ACC112 (cell line): ENCODE results near the gene SAMD7.

Experiments used
- H2AFZ ChIP-seq: fragments of 200-600 bp; sonication (generic); one replicate; pipeline ENCODE4 v1.6.0; 2017; ENCODE audit warnings: antibody characterized with exemption, low read length; ENCODE audit not compliant: unreplicated experiment
- H3K27ac ChIP-seq: fragments of 200-600 bp; sonication (generic); 2 replicates; pipeline ENCODE4 v1.5.1; 2014; ENCODE audit warnings: low read depth, mild to moderate bottlenecking, antibody characterized with exemption, low read length, moderate library complexity
- H3K27me3 ChIP-seq: fragments of 200-600 bp; sonication (generic); 2 replicates; pipeline ENCODE4 v1.6.1; 2014; ENCODE audit warnings: mild to moderate bottlenecking, antibody characterized with exemption, low read length, moderate library complexity, mixed read lengths; ENCODE audit not compliant: insufficient read depth
- H3K36me3 ChIP-seq: fragments of 200-600 bp; sonication (generic); 2 replicates; pipeline ENCODE4 v1.6.1; 2016; ENCODE audit warnings: mild to moderate bottlenecking, antibody characterized with exemption, low read length, moderate library complexity, mixed read lengths; ENCODE audit not compliant: insufficient read depth
- H3K4me1 ChIP-seq: fragments of 200-600 bp; sonication (generic); one replicate; pipeline ENCODE4 v1.6.1; 2016; ENCODE audit warnings: low read length, mixed read lengths; ENCODE audit not compliant: insufficient read depth, unreplicated experiment, control insufficient read depth
- H3K4me3 ChIP-seq: fragments of 200-600 bp; sonication (generic); 2 replicates; pipeline ENCODE4 v1.5.1; 2014; ENCODE audit warnings: mild to moderate bottlenecking, low read depth, low read length
- H3K79me2 ChIP-seq: fragments of 200-600 bp; sonication (generic); one replicate; pipeline ENCODE4 v1.6.0; 2016; ENCODE audit warnings: low read length; ENCODE audit not compliant: control insufficient read depth, unreplicated experiment, insufficient read depth

The SAMD7 gene

GRCh38 chr3:169966951-169967915 lies 55.9 kb downstream of the SAMD7 start:
- no peaks in the 10 kb centered on the region for H3K36me3 ChIP-seq
- no peaks in the 10 kb centered on the region for H3K27me3 ChIP-seq
- peaks cover 62% of the 10 kb centered on the region for H3K79me2 ChIP-seq
- H3K27ac ChIP-seq = peak overlapping the region; percentile 61
- H3K4me1 ChIP-seq = peaks cover 26% of the 10 kb centered on the region
- peak overlapping the region; percentile 29 for H2AFZ ChIP-seq
- H3K4me3 ChIP-seq = peak overlapping the region; percentile 87

GRCh38 chr3:169968224-169968885 lies 57.0 kb downstream of the SAMD7 start:
- H3K4me1 ChIP-seq = peaks cover 26% of the 10 kb centered on the region
- no peak overlapping the region for H2AFZ ChIP-seq
- no peaks in the 10 kb centered on the region for H3K27me3 ChIP-seq
- no peaks in the 10 kb centered on the region for H3K36me3 ChIP-seq
- H3K4me3 ChIP-seq = peak overlapping the region; percentile 87
- H3K27ac ChIP-seq = no peak overlapping the region
- peaks cover 72% of the 10 kb centered on the region for H3K79me2 ChIP-seq

- H3K36me3 ChIP-seq = no peaks in the 10 kb centered on the region
- peaks cover 26% of the 10 kb centered on the region for H3K4me1 ChIP-seq
- H3K79me2 ChIP-seq = peaks cover 81% of the 10 kb centered on the region
- H3K27ac ChIP-seq = no peak overlapping the region
- no peak overlapping the region for H2AFZ ChIP-seq
- no peaks in the 10 kb centered on the region for H3K27me3 ChIP-seq
- H3K4me3 ChIP-seq = peak overlapping the region; percentile 87
Measured at GRCh38 chr3:169969174-169970095, 58.1 kb downstream of the SAMD7 start.

GRCh38 chr3:169970847-169971246 lies 59.5 kb downstream of the SAMD7 start:
- Histone ChIP-seq H3K4me3 (no peak overlapping the region), H3K27me3 (no peaks in the 10 kb centered on the region), H3K36me3 (0 out of 2 replicates have a peak, but pooled peaks cover 4% of the 10 kb centered on the region), H2AFZ (no peak overlapping the region), H3K4me1 (peaks cover 26% of the 10 kb centered on the region), H3K79me2 (peaks cover 90% of the 10 kb centered on the region), H3K27ac (no peak overlapping the region)

- no peaks in the 10 kb centered on the region for H3K27me3 ChIP-seq
- no peak overlapping the region for H3K4me3 ChIP-seq
- 0 out of 2 replicates have a peak, but pooled peaks cover 4% of the 10 kb centered on the region for H3K36me3 ChIP-seq
- H3K27ac ChIP-seq = no peak overlapping the region
- peaks cover 89% of the 10 kb centered on the region for H3K79me2 ChIP-seq
- peaks cover 26% of the 10 kb centered on the region for H3K4me1 ChIP-seq
- no peak overlapping the region for H2AFZ ChIP-seq
Measured at GRCh38 chr3:169971522-169971921, 60.1 kb downstream of the SAMD7 start.

- H2AFZ ChIP-seq = no peak overlapping the region
- peaks cover 18% of the 10 kb centered on the region for H3K4me1 ChIP-seq
- H3K27me3 ChIP-seq = no peaks in the 10 kb centered on the region
- H3K27ac ChIP-seq = peak overlapping the region; percentile 72
- peaks cover 12% of the 10 kb centered on the region for H3K79me2 ChIP-seq
- H3K36me3 ChIP-seq = peaks cover 37% of the 10 kb centered on the region
- no peak overlapping the region for H3K4me3 ChIP-seq
Measured at GRCh38 chr3:169980055-169980454, 68.7 kb downstream of the SAMD7 start.

- Histone ChIP-seq H3K79me2 (no peaks in the 10 kb centered on the region), H3K27me3 (no peaks in the 10 kb centered on the region), H3K27ac (no peak overlapping the region), H3K4me1 (peaks cover 13% of the 10 kb centered on the region), H2AFZ (no peak overlapping the region), H3K4me3 (no peak overlapping the region), H3K36me3 (peaks cover 47% of the 10 kb centered on the region)
Measured at GRCh38 chr3:169984292-169984691, 72.9 kb downstream of the SAMD7 start.
